Measurements from ENCODE around the gene CFAP46.
"Not testable (repeated sequence)": the region's sequence is repeated elsewhere in the genome, so short reads cannot be mapped to it uniquely, and the experiment has no call there.

CFAP46 gene

DNA sequence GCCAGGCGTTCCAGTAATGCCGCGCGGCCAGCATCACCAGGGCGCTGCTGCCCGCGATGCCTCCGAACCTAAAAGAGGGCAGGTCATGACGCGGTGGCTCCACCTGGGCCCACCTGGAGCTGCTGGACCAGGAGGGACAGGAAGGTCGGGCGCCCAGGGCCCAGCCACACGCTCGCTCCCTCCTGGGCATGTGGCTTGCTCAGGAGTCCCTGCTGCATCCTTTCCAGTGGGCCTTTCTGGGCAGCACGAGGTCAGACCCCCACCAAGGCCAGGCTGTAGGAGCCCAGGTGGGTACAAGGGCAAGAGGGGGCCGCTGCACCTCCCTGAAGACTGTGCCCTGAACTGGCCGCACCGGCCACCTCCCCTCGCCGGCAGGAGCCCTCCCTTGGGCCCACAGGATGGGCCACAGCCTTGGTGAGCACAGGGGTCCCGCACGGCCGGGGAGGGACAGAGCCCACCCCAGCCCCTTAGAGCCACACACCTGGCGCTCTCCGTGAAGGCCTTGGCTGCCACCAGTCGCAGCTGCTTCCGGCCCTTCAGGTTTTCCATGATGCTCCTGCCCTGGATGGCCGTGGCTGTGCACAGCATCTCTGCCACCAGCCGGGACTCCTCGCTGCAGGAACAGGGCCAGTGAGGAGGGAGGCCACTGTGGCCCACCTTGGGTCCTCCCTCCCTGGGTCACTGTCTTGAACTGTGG is 43.2 kb downstream of the CFAP46 start:
- no peaks in the 10 kb centered on the region for H3K9me3 Mint-ChIP-seq
- H3K36me3 Mint-ChIP-seq: no peaks in the 10 kb centered on the region
- H3K4me3 Mint-ChIP-seq: no peak overlapping the region
- no peak overlapping the region for H3K27ac Mint-ChIP-seq
- peaks cover 7% of the 10 kb centered on the region for H3K27me3 Mint-ChIP-seq
- no peaks in the 10 kb centered on the region for H3K4me1 Mint-ChIP-seq

DNA sequence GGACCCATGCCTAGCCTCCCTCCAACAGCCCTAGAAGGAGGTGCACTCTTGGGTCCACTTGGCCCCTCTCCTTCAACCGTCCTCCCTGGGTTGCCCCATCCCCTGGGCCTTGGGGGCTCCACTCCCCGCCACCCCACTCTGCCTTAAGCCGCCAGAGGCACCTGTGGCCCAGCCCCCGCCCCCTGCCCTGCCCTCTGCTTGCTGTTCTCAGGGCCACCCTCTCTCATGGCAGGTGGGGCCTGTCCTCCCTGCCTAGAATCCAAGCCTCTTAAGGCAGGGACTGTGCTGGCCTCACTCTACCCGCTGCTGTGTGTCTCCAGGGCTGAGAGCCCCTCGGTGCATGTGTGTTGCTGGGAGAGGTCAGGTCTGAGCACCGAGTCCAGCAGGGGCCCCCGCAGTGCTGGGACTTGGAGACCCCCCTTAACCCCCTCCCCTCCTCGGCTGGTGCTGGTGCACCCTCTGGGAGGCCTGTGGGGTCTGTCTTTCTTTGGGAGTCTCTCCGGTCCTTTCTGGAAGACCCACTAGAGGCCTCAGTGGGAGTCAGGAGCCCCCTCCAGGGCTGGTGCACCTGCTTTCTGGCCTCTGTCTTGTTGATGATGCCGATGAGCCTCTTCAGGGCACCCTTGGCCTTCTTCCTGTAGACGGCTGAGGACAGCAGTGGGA is 43.8 kb downstream of the CFAP46 start:
- no peak overlapping the region for H3K4me3 Mint-ChIP-seq
- peaks cover 10% of the 10 kb centered on the region for H3K27me3 Mint-ChIP-seq
- no peaks in the 10 kb centered on the region for H3K4me1 Mint-ChIP-seq
- H3K36me3 Mint-ChIP-seq: no peaks in the 10 kb centered on the region
- H3K27ac Mint-ChIP-seq: no peak overlapping the region
- no peaks in the 10 kb centered on the region for H3K9me3 Mint-ChIP-seq

DNA sequence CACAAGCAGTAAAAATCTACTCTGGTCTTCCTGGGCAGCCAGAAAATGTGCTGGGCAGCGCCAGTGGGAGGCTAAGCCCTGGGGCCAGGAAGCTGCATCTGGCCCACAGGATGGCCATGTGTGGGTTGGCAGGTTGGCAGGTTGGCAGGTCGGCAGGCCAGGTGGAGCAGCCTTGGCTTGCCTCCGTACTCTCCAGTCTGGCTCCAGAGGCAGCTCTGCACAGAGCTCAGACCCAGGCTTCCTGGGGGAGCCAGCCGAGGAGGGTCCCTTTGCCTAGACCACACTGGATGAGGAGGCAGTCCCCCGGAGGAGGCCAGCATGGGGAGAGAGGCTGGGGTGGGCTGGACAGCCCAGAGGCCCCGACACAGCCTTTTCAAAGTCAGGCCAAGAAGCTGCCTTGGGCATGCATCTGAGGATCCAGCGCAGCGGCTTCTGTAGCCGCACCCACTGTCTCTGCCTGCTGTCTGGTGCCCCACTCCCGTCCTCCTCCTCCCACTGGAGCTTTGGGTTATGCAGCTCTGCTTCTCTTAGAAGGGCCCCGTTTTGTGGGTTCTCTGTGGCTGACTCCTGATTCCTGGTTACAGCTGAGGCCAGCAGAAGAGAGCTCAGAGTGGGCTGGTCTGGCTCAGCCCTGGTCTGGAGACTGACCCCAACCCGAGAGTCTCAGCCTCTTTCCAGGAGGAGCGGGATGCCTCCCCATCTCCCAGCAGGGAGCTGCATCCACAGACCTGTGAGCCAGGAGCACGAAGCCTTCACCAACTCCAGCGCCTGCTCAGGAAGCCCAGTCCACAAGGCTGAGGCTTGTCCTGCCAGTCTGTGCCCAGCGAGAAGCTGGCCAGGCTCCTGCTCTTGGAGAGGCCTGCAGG is 44.6 kb downstream of the CFAP46 start:
- H3K4me1 Mint-ChIP-seq: no peaks in the 10 kb centered on the region
- H3K27me3 Mint-ChIP-seq: peaks cover 9% of the 10 kb centered on the region
- no peak overlapping the region for H3K4me3 Mint-ChIP-seq
- no peaks in the 10 kb centered on the region for H3K36me3 Mint-ChIP-seq
- H3K9me3 Mint-ChIP-seq: no peaks in the 10 kb centered on the region
- no peak overlapping the region for H3K27ac Mint-ChIP-seq

DNA sequence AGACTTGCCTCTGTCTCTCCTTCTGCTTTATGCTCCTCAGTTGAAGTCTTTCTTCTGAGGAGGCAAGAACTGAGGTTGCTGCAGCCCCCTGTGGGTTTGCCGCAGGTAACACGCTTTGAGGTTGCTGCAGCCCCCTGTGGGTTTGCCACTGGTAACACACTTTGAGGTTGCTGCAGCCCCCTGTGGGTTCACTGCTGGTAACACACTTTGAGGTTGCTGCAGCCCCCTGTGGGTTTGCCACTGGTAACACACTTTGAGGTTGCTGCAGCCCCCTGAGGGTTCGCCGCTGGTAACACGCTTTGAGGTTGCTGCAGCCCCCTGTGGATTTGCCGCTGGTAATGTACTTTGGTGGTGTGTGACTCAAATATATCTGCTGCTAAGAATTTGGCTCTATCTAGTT is 48.6 kb downstream of the CFAP46 start:
- H3K27ac Mint-ChIP-seq, H3K36me3 Mint-ChIP-seq, H3K4me1 Mint-ChIP-seq, H3K4me3 Mint-ChIP-seq, H3K9me3 Mint-ChIP-seq, H3K27me3 Mint-ChIP-seq: not testable (repeated sequence)

DNA sequence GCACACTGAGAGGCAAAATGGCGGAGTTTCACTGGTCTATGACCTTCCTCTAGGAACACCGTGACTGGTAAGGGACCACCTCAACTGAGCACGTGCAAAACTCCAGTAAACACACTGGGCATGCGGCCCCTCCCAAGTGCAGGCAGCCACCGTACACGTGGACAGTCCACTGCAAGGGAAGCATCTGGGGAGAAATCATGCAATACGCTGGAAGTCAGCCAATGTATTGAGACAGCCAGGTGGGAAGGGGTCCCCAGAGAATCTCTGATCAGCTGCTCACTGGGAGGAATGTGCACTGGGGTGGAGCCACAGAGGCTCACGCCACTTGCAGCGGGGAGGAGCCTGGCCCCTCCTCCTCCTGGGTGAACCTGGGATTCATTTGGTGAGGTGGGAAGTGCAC is 49.3 kb downstream of the CFAP46 start:
- H3K27me3 Mint-ChIP-seq: peaks cover 10% of the 10 kb centered on the region
- H3K27ac Mint-ChIP-seq: no peak overlapping the region
- H3K9me3 Mint-ChIP-seq: no peaks in the 10 kb centered on the region
- no peaks in the 10 kb centered on the region for H3K36me3 Mint-ChIP-seq
- no peaks in the 10 kb centered on the region for H3K4me1 Mint-ChIP-seq
- no peak overlapping the region for H3K4me3 Mint-ChIP-seq

DNA sequence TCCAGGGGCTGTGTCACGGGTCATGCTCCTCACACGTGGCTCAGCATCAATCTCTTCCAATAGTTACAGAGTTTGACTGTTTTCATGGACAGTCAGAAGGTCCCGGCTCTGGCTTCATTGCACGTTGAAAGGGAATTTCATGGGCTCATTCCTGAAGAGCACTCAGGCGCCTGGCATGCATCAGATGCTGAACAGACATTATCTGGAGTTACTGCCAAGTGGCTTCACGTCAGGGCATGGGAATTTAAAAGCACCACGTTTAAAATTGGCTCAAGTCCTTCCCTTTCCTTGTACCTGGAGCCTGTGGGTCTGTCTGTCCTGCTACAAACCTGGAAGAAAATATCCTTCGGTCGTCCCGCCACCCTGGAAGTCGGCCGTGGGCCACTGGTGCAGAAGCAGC is 50.4 kb downstream of the CFAP46 start:
- peaks cover 10% of the 10 kb centered on the region for H3K27me3 Mint-ChIP-seq
- no peak overlapping the region for H3K27ac Mint-ChIP-seq
- H3K36me3 Mint-ChIP-seq: no peaks in the 10 kb centered on the region
- H3K4me3 Mint-ChIP-seq: no peak overlapping the region
- H3K4me1 Mint-ChIP-seq: no peaks in the 10 kb centered on the region
- no peaks in the 10 kb centered on the region for H3K9me3 Mint-ChIP-seq

DNA sequence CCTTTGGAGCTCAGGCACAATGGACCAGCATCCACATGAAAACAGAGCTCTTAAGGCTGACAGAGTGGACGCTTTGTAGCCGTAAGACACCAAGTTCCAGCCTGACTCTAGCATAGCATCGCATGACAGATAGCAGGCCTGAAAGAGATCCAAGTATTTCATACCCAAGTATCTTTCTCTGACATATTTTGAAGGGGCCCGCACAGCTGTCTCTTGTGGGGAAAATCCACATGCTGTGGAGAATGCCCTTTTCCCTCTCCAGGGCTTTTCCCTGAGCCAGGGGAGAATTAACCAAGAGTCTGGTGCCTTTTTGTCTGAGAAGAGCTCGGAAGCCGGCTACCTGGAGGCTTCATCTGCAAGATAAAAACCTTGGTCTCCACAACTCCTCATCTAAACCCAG is 51.0 kb downstream of the CFAP46 start:
- no peaks in the 10 kb centered on the region for H3K4me1 Mint-ChIP-seq
- no peak overlapping the region for H3K4me3 Mint-ChIP-seq
- H3K27ac Mint-ChIP-seq: no peak overlapping the region
- peaks cover 10% of the 10 kb centered on the region for H3K27me3 Mint-ChIP-seq
- H3K36me3 Mint-ChIP-seq: no peaks in the 10 kb centered on the region
- no peaks in the 10 kb centered on the region for H3K9me3 Mint-ChIP-seq

DNA sequence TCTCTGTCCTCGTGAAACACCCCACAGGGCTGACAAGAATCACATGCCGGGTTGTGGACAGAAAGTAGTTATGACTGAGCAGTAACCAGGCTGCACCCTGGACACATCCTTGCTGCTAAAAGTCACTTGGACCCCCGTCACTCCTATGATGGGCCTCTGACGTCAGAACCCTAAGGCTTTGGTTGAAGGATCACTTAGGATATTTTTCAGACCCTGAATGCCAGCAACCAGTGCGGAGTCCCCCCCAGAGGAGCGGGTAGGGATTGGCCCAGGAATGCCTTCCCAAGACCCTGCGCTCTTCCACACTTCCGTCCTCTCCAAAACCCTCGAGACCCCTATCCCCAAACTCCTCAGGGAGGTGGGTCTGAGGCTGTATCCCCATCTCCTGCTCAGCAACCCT is 52.1 kb downstream of the CFAP46 start:
- no peak overlapping the region for H3K27ac Mint-ChIP-seq
- H3K4me3 Mint-ChIP-seq: no peak overlapping the region
- no peaks in the 10 kb centered on the region for H3K4me1 Mint-ChIP-seq
- H3K9me3 Mint-ChIP-seq: no peaks in the 10 kb centered on the region
- H3K36me3 Mint-ChIP-seq: no peaks in the 10 kb centered on the region
- peaks cover 10% of the 10 kb centered on the region for H3K27me3 Mint-ChIP-seq

DNA sequence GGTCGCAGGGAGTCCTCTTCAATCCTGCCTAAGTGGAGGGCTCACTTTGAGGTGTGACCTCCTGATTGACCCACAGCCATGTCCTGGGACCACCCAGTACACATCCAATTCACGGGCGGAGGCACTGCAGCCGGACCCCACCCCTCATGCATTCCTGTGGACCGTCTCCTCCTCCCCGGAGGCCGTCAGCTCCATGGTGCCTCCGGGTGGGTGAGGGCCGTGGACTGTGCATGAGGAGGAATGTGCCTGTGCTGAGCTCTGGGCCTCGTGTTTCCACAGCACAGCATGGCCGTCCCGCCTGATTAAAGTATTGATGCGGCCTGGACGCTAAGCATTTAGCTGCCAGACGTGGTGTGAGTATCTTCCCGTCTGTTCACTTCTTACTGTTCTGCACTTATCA is 52.8 kb downstream of the CFAP46 start:
- H3K27ac Mint-ChIP-seq: no peak overlapping the region
- H3K9me3 Mint-ChIP-seq: no peaks in the 10 kb centered on the region
- peaks cover 10% of the 10 kb centered on the region for H3K27me3 Mint-ChIP-seq
- H3K4me1 Mint-ChIP-seq: no peaks in the 10 kb centered on the region
- H3K36me3 Mint-ChIP-seq: no peaks in the 10 kb centered on the region
- no peak overlapping the region for H3K4me3 Mint-ChIP-seq

DNA sequence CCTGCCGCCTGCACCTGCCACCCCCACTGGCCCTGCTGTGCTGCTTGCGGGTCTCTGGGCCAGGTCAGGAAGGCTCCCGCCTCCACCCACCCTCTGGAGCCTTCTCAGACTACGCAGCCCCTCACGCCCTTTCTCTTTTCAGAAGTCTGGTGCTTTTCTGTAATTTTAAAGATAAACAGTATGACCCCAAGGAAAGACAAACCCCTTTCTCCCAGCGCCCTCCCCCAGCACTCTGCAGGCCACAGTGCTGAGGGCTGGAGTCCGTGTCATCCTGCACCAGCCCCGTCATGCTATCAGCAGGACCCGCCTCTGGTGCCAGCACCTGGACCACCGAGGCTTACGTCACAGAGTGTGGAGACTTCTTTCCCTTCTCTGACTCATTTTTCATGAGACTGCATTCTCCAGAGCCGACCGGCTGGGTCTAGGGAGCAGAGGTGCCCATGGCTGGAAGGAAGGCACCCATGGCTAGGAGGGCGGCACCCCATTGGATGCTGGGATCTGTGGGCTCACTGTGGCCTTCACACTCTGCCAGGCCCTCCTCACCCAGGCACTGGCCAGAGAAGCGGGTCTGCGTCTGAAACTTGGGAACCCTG is 53.4 kb downstream of the CFAP46 start:
- Mint-ChIP-seq H3K4me1 (no peaks in the 10 kb centered on the region), H3K4me3 (no peak overlapping the region), H3K9me3 (no peaks in the 10 kb centered on the region), H3K27me3 (peaks cover 6% of the 10 kb centered on the region), H3K27ac (no peak overlapping the region), H3K36me3 (no peaks in the 10 kb centered on the region)

DNA sequence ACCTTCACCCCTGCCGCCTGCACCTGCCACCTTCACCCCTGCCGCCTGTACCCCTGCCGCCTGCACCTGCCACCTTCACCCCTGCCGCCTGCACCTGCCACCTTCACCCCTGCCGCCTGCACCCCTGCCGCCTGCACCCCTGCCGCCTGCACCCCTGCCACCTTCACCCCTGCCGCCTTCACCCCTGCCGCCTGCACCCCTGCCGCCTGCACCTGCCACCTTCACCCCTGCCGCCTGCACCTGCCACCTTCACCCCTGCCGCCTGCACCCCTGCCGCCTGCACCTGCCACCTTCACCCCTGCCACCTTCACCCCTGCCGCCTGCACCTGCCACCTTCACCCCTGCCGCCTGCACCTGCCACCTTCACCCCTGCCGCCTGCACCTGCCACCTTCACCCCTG is 53.9 kb downstream of the CFAP46 start:
- not testable (repeated sequence) for H3K36me3 Mint-ChIP-seq, H3K4me3 Mint-ChIP-seq, H3K27ac Mint-ChIP-seq, H3K4me1 Mint-ChIP-seq, H3K9me3 Mint-ChIP-seq, H3K27me3 Mint-ChIP-seq

DNA sequence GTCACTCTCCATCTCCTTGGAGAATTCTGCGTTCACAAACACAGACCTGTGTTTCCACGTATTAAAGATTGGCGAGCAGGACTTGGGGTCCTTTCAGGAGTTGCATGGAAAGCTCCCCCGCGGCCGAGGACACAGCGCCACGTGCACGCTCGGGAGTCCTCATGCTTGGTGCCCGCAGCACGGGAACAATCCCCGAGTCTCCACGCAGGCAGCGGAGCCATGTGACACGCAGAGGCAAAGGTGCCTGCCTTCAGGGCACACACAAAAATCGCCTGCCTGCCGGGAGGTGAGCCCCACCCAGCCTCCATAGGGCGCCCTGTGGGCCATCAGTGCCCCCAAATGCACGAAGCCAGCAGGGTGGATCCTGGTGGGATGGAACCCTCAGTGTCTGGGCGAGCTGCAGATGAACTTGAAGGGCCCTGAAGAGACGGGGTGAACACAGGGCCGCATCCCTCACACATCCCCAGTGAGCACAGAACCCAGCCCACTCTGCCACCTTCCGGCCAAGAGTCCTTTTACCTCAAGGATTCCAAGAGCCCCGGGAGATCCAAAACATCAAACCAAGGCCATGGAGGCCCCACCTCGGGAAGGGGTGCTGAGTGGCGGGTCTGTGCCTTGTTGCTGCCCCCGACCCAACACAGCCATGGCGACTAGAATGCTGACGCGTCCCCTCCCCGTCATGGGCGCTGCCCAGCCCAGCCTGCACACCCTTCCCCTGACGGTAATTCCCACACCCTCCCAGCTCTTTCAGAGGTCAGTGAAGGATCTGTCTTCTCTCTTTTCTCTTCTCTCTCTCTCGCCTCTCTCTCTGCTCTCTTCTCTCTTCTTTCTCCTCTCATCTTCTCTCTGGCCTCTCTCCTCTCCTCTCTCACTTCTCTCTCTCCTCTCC is 55.9 kb downstream of the CFAP46 start:
- no peaks in the 10 kb centered on the region for H3K4me1 Mint-ChIP-seq
- no peaks in the 10 kb centered on the region for H3K36me3 Mint-ChIP-seq
- H3K27me3 Mint-ChIP-seq: peaks cover 2% of the 10 kb centered on the region
- no peaks in the 10 kb centered on the region for H3K9me3 Mint-ChIP-seq
- no peak overlapping the region for H3K4me3 Mint-ChIP-seq
- no peak overlapping the region for H3K27ac Mint-ChIP-seq

DNA sequence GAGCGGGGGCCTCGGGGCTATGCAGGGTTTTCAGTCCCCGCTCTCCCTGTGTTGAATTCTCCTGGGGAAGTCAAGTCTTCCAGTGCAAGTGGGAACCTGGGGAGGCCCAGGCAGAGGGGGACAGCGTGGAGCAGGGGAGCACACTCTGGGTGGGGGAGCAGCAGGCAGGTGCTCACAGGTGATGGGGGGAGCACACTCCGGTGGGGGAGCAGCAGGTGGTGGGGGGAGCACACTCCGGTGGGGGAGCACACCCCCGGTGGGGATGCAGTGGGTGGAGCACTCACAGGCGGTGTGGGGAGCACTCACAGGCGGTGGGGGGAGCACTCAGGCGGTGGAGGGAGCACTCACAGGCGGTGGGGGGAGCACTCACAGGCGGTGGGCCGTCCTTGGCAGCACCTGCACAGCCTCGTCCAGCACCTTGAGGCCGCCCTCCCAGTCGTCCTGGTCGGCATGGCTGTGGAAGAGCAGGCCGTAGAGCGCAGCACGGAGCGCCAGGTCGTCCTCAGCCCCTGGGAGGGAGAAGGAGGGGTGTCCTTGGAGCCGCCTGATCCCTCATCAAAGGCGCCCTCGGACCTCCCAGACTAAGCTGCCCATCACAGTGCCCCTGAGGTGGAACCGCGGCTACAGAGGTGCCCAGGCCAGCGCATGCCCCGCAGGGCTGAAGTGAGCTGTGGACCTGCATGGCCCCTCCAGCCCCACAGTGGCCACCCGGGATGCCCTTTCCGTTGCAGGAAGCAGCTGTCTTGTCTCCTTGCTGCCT is 56.7 kb downstream of the CFAP46 start:
- Mint-ChIP-seq H3K4me1 (no peaks in the 10 kb centered on the region), H3K27me3 (peaks cover 2% of the 10 kb centered on the region), H3K27ac (no peak overlapping the region), H3K9me3 (no peaks in the 10 kb centered on the region), H3K36me3 (no peaks in the 10 kb centered on the region), H3K4me3 (no peak overlapping the region)

DNA sequence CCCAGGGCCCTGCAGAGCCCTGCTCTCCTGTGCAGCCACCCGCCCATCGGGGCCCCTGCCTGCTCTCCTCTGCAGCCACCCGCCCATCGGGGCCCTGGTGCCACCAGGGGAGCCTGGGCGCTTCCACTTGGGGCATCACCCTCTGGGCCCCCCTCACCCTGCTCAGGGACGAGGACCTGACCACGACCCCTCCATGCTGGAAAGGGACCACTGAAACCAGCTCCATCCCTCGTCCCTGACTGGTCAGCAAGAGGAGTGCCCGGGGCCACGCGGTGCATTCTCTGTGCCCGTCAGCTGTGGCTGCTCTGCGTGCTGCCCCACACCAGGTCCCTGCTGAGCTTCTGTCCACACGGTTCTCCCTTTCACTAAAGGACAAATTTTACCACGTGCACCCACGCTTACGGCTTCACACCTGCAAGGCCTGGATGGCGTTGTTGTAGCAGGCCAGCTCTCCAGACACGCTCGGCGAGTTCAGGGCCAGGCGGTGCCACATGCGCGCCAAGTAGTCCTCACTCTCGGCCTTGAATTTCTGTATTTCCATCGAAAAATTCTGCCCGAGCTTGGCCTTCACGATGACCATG is 57.6 kb downstream of the CFAP46 start:
- no peak overlapping the region for H3K27ac Mint-ChIP-seq
- no peak overlapping the region for H3K4me3 Mint-ChIP-seq
- H3K4me1 Mint-ChIP-seq: no peaks in the 10 kb centered on the region
- no peaks in the 10 kb centered on the region for H3K36me3 Mint-ChIP-seq
- peaks cover 2% of the 10 kb centered on the region for H3K27me3 Mint-ChIP-seq
- no peaks in the 10 kb centered on the region for H3K9me3 Mint-ChIP-seq

All from activated naive CD4-positive, alpha-beta T cell treated with anti-CD3 and anti-CD28 coated beads, Interleukin-2, amount 50 U/mL, for 24 hours (primary cell).